ENCODE data around the gene MAP4K5. TPM values are rescaled to one million over a fixed set of nuclear protein-coding genes. Genes with fewer than 3 reads are reported as not detected.
"Not testable (repeated sequence)": the region's sequence is repeated elsewhere in the genome, so short reads cannot be mapped to it uniquely, and the experiment has no call there.

Gene MAP4K5
- 37.2 TPM for polyA plus RNA-seq
- long read RNA-seq, donor 1: 0 reads
- long read RNA-seq, donor 2, partial matches to known transcripts: 8 of 9 reads
- long read RNA-seq, donor 2, other reads (novel, unspliced or antisense): 0 of 9 reads
- long read RNA-seq, donor 3: 0 reads
- long read RNA-seq, donor 4: 0 reads
- long read RNA-seq, donor 5, partial matches to known transcripts: 5 of 6 reads
- long read RNA-seq, donor 5, other reads (novel, unspliced or antisense): 0 of 6 reads
- long read RNA-seq, donor 6: 0 reads
- long read RNA-seq, donor 7: 0 reads
- long read RNA-seq, donor 8: 0 reads
- long read RNA-seq, donor 9, partial matches to known transcripts: 0 of 1 reads
- long read RNA-seq, donor 9, other reads (novel, unspliced or antisense): 0 of 1 reads
- long read RNA-seq, donor 10: 0 reads
- long read RNA-seq, donor 11: 0 reads

DNA sequence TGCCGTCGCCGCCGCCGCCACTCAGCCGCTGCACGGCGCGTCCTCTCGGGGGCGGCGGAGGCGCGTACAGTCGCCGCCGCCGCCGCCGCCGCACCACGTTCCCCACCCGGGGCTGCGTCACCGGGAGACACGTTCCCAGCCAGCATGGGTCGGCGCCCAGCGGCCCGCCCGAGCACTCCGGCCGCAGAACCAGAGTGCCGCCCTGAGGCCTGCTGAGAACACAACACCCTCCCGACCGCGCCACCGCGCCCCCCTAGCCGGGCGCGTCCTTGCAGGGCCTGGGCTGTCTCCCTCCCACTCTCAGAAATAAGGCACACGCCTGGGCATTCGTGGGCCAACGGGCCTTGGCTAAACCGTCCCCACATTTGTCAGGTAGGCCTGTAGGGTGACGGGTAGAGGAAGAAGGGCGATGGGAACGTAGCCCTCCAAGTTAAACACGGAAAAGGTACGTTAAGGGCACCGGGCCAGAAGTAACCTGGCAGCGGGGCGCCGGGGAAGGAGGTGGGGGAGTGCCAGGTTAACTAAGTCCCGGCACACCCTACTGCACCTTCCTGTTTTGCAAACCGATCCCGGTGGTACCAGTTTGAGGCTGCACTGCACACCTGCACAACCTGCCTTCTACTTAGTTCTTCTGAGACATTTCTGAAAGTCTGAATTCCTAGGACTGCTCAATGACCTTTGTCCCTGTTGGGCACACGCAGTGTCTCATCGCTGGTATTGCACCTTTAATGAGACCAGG is at the start of gene MAP4K5:
Gene MAP4K5 (minus strand): TSS at position 68 of the 739 bp plus-strand sequence. CDS start 520 bp downstream, outside the sequence.
- Histone ChIP-seq H3K27me3 (ENCODE audit: control insufficient read depth, insufficient read depth, low read length) (no peaks in the 10 kb centered on the region), H3K27ac (ENCODE audit: low read length) (peak within 1 kb of the TSS; percentile 97), H3K4me3 (ENCODE audit: low read length) (peak within 1 kb of the TSS; percentile 80), H3K36me3 (ENCODE audit: control insufficient read depth, insufficient read depth, low read length) (peaks cover 4% of the 10 kb centered on the region), H3K4me1 (ENCODE audit: control insufficient read depth, insufficient read depth, low read length) (peaks cover 4% of the 10 kb centered on the region), H3K9me3 (ENCODE audit: control insufficient read depth, low read depth, low read length) (no peaks in the 10 kb centered on the region)
- DNase-seq: peak; percentile 93 to 95
- WGBS (ENCODE audit: insufficient coverage, low lambda C conversion rate): 0% methylated on average over 1 of the region's 60 CpGs

DNA sequence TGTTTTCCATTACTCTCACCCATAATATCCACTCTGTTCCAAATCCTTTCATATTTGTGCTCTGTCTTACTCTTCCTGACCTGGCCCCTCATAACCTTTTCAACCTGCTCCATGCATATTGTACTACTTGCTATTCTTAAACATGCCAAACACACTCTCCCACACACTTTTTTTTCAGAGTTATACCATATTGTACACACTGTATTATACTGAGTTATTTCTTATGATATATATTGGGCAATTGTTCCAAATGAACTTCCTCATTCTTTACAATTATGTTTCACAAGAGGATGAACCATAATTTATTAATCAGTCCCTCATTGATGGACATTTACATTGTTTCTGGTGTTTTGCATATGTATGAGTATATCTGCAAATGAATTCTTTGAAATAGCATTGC is 46.1 kb upstream of the MAP4K5 start:
- Histone ChIP-seq H3K4me3 (ENCODE audit: low read length) (no peak overlapping the region), H3K9me3 (ENCODE audit: control insufficient read depth, low read depth, low read length) (no peaks in the 10 kb centered on the region)

DNA sequence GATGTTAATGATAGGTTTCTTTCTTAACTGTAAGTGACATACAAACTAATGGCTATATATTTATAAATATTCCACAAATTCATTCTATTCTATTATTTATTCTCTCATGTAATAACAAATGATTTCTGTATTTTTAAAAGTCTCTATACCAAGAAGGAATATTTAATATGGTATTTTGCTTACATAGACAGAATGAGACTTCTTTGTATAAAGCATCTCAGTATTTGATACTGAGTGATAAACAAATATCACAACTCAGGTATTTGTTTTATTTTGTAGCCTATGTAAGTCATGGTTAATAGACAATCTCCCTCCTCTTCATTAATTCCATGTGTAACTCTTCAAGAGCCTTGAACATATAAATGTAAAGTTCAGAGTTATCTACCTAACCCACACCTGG is 45.6 kb upstream of the MAP4K5 start:
- Histone ChIP-seq H3K27ac (ENCODE audit: low read length) (no peak overlapping the region), H3K4me1 (ENCODE audit: control insufficient read depth, insufficient read depth, low read length) (no peaks in the 10 kb centered on the region), H3K36me3 (ENCODE audit: control insufficient read depth, insufficient read depth, low read length) (no peaks in the 10 kb centered on the region), H3K4me3 (ENCODE audit: low read length) (no peak overlapping the region), H3K9me3 (ENCODE audit: control insufficient read depth, low read depth, low read length) (no peaks in the 10 kb centered on the region), H3K27me3 (ENCODE audit: control insufficient read depth, insufficient read depth, low read length) (no peaks in the 10 kb centered on the region)
- DNase-seq: no peak

More for the DNA sequence above, 46.1 kb upstream of the MAP4K5 start:
- DNase-seq: no peak
- H3K36me3 ChIP-seq (ENCODE audit: control insufficient read depth, insufficient read depth, low read length): no peaks in the 10 kb centered on the region
- no peaks in the 10 kb centered on the region for H3K4me1 ChIP-seq (ENCODE audit: control insufficient read depth, insufficient read depth, low read length)
- no peak overlapping the region for H3K27ac ChIP-seq (ENCODE audit: low read length)
- no peaks in the 10 kb centered on the region for H3K27me3 ChIP-seq (ENCODE audit: control insufficient read depth, insufficient read depth, low read length)

DNA sequence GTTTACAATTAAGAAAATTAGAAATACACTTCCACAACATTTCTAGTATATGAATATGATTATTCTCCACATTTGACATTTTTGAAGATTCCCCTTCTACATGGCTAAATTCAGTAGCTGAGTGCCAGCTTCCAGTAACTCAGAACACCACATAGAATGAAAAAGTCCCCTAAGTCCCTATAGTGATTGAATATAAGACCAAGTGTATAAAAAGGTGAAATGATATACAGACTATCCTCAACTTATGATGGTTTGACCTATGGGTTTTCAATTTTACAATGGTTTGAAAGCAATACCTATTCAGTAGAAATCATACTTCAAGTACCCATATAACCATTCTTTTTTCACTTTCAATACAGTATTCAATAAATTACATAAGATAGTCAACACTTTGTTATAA is 43.4 kb upstream of the MAP4K5 start:
- H3K9me3 ChIP-seq (ENCODE audit: control insufficient read depth, low read depth, low read length): no peaks in the 10 kb centered on the region
- no peaks in the 10 kb centered on the region for H3K4me1 ChIP-seq (ENCODE audit: control insufficient read depth, insufficient read depth, low read length)
- H3K4me3 ChIP-seq (ENCODE audit: low read length): no peak overlapping the region
- no peak overlapping the region for H3K27ac ChIP-seq (ENCODE audit: low read length)
- no peak for DNase-seq
- no peaks in the 10 kb centered on the region for H3K27me3 ChIP-seq (ENCODE audit: control insufficient read depth, insufficient read depth, low read length)
- no peaks in the 10 kb centered on the region for H3K36me3 ChIP-seq (ENCODE audit: control insufficient read depth, insufficient read depth, low read length)

DNA sequence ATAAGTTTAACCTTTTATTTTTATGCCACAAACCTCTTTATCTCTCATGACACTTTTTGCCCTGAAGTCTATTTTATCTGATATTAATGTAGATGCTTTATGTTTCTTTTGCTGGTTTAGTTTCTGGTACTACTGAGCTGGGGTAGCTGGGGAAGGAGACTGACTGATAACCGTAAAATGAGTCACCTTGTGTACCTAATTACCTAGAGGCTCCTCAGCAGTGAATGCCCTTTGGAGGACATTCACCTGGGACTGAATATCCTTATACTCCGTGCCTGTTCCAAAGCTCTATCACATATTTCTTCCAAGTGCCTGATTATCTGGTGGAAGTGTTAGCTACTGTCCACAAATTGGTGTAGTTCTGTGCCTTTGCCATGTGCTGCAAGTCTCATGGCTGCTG is 41.5 kb upstream of the MAP4K5 start:
- Histone ChIP-seq H3K4me1 (ENCODE audit: control insufficient read depth, insufficient read depth, low read length) (no peaks in the 10 kb centered on the region), H3K27ac (ENCODE audit: low read length) (no peak overlapping the region), H3K9me3 (ENCODE audit: control insufficient read depth, low read depth, low read length) (peaks cover 10% of the 10 kb centered on the region), H3K36me3 (ENCODE audit: control insufficient read depth, insufficient read depth, low read length) (no peaks in the 10 kb centered on the region), H3K27me3 (ENCODE audit: control insufficient read depth, insufficient read depth, low read length) (no peaks in the 10 kb centered on the region), H3K4me3 (ENCODE audit: low read length) (no peak overlapping the region)
- DNase-seq: peak; percentile 3 to 31
- WGBS (ENCODE audit: insufficient coverage, low lambda C conversion rate): 14% methylated on average over 1 of the region's 2 CpGs

DNA sequence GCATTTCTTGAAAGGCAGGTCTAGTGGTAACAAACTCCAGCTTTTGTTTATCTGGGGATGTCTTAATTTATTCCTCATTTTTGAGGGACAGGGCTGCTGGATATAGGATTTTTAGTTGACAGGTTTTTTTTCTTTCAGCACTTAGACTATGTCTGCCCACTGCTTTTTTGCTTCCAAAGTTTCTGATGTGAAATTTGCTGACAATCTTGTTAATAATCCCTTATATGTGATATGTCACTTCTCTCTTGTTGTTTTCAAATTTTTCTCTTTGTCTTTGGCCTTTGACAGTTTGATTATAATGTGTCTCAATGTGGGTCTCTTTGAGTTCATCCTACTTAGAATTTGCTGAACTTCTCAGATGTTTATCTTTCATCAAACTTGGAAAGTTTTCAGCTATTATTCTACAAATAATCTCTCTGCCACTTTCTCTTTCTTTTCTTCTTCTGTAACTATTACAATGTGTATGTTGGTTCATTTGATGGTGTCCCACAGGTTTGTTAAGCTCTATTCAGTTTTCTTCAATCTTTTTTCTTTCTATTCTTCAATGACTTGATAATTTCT is 37.4 kb upstream of the MAP4K5 start:
- no peak for DNase-seq
- Histone ChIP-seq H3K36me3 (ENCODE audit: control insufficient read depth, insufficient read depth, low read length) (no peaks in the 10 kb centered on the region), H3K27ac (ENCODE audit: low read length) (no peak overlapping the region), H3K4me1 (ENCODE audit: control insufficient read depth, insufficient read depth, low read length) (no peaks in the 10 kb centered on the region), H3K9me3 (ENCODE audit: control insufficient read depth, low read depth, low read length) (peaks cover 10% of the 10 kb centered on the region), H3K4me3 (ENCODE audit: low read length) (no peak overlapping the region), H3K27me3 (ENCODE audit: control insufficient read depth, insufficient read depth, low read length) (no peaks in the 10 kb centered on the region)

DNA sequence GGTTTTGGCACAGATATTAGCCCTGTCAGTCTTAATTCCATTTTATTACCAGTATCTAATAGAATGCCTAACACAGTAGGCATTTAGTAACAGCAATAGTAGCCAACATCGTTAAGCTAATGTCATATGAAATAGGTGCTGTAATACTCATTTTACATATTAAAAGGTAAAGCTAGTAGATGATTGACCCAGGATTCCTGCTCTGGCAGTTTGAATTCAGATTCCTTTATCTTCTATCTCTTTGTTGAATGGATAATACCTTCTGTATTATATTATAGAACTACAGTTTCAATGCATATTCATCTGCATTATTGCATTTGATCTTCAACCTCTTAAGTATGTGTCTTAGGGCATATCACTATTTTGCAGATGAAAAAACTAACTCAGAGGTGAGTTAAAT is 30.5 kb upstream of the MAP4K5 start:
- Histone ChIP-seq H3K4me3 (ENCODE audit: low read length) (no peak overlapping the region), H3K27me3 (ENCODE audit: control insufficient read depth, insufficient read depth, low read length) (peaks cover 18% of the 10 kb centered on the region), H3K27ac (ENCODE audit: low read length) (no peak overlapping the region), H3K4me1 (ENCODE audit: control insufficient read depth, insufficient read depth, low read length) (peaks cover 6% of the 10 kb centered on the region), H3K36me3 (ENCODE audit: control insufficient read depth, insufficient read depth, low read length) (no peaks in the 10 kb centered on the region), H3K9me3 (ENCODE audit: control insufficient read depth, low read depth, low read length) (no peaks in the 10 kb centered on the region)
- WGBS (ENCODE audit: insufficient coverage, low lambda C conversion rate): no CpG with 5 or more reads among the region's 1 CpG
- no peak for DNase-seq

DNA sequence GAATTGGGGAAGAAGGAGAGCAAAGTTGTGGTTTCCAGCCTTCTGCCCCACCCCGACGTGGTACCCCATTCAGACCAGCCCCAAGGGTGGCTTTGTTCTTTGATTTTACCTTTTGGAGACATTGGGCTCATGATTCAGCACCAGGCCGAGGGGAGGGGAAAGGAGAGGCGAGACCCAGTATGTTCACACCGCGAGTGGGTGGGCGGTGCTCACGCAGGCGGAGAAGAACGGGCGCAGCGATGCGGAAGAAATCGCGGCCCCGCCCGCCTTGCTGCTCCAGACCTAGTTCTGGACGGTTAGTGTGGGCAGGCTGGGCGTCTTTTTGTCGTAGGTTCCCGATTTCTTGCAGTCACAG is 28.5 kb upstream of the MAP4K5 start:
- H3K4me1 ChIP-seq (ENCODE audit: control insufficient read depth, insufficient read depth, low read length): peaks cover 6% of the 10 kb centered on the region

DNA sequence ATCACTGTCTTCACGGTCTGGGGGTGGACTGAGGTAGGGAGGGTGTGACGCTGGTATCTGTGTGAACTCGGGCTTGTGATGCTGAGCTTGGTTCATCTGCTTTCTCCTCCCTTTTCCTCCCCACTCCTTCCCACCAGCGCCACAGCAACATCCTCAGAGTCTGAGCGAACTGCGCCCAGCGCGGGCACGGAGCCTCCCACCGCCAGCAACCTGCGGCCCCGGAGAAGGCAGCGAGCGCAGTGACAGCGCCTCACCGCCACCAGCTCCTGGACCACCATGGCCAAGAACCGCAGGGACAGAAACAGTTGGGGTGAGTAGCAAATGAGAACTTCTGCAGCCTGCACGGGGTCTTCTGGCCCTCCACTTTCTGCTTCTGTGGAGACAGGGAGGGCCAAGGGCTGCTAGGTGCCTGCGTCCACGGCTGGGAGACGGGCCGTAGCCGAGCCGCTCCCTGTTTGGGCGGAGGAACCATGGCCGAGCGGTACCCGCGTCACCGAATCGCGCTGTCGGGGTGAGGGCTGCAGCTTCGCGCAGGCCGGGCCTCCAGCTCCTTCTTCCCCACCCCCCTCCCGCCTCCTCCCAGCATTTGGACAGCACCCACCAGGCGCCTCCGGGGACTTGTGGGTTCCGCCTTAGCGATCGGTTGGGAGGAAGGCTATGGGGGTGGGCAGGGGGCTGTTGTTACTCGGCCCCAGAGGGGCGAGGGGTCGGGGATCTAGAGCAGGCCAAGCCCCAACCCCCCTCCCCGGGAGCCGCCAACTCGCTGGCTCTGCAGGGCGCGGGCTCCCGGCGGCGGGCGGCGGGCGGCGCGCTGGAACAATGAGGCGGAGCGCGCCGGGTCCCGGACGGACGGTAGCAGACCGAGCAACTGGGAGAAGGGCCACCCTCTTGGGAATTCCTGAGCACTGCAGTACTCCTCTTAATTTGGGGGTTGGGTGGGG is 27.9 kb upstream of the MAP4K5 start, which contains the start of gene ATL1:
Gene ATL1 (plus strand): TSS at position 156 of the 941 bp plus-strand sequence. CDS start 121 bp downstream, at position 277.
- no peaks in the 10 kb centered on the region for H3K36me3 ChIP-seq (ENCODE audit: control insufficient read depth, insufficient read depth, low read length)
- peaks cover 18% of the 10 kb centered on the region for H3K27me3 ChIP-seq (ENCODE audit: control insufficient read depth, insufficient read depth, low read length)
- no CpG with 5 or more reads among the region's 66 CpGs for WGBS (ENCODE audit: insufficient coverage, low lambda C conversion rate)

More for the DNA sequence above, 28.5 kb upstream of the MAP4K5 start:
- Histone ChIP-seq H3K27ac (ENCODE audit: low read length) (peak overlapping the region; percentile 61), H3K9me3 (ENCODE audit: control insufficient read depth, low read depth, low read length) (no peaks in the 10 kb centered on the region), H3K27me3 (ENCODE audit: control insufficient read depth, insufficient read depth, low read length) (peaks cover 18% of the 10 kb centered on the region), H3K36me3 (ENCODE audit: control insufficient read depth, insufficient read depth, low read length) (no peaks in the 10 kb centered on the region), H3K4me3 (ENCODE audit: low read length) (peak overlapping the region; percentile 73)
- peak; percentile 10 to 46 for DNase-seq
- WGBS (ENCODE audit: insufficient coverage, low lambda C conversion rate): no CpG with 5 or more reads among the region's 21 CpGs

DNA sequence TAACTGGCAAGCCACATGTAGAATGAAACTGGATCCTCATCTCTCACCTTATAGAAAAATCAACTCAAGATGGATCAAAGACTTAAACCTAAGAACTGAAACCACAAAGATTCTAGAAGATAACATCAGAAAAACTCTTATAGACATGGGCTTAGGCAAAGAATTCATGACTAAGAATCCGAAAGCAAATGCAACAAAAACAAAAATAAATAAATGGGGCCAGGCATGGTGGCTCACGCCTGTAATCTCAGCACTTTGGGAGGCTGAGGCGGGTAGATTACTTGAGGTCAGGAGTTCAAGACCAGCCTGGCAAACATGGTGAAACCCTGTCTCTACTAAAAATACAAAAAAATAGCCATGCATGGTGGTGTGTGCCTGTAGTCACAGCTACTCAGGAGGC is 20.4 kb upstream of the MAP4K5 start:
- 100% methylated on average over 1 of the region's 3 CpGs for WGBS (ENCODE audit: insufficient coverage, low lambda C conversion rate)
- not testable (repeated sequence) for H3K9me3 ChIP-seq (ENCODE audit: control insufficient read depth, low read depth, low read length); H3K36me3 ChIP-seq (ENCODE audit: control insufficient read depth, insufficient read depth, low read length)

More for the DNA sequence above, 27.9 kb upstream of the MAP4K5 start, which contains the start of gene ATL1:
- Histone ChIP-seq H3K27ac (ENCODE audit: low read length) (peak within 1 kb of the TSS; percentile 75), H3K4me3 (ENCODE audit: low read length) (peak within 1 kb of the TSS; percentile 73), H3K4me1 (ENCODE audit: control insufficient read depth, insufficient read depth, low read length) (peaks cover 6% of the 10 kb centered on the region), H3K9me3 (ENCODE audit: control insufficient read depth, low read depth, low read length) (no peaks in the 10 kb centered on the region)
- peak; percentile 49 to 68 for DNase-seq

More for the DNA sequence above, 20.4 kb upstream of the MAP4K5 start:
- H3K27ac ChIP-seq (ENCODE audit: low read length); H3K27me3 ChIP-seq (ENCODE audit: control insufficient read depth, insufficient read depth, low read length); H3K4me3 ChIP-seq (ENCODE audit: low read length); H3K4me1 ChIP-seq (ENCODE audit: control insufficient read depth, insufficient read depth, low read length); DNase-seq: not testable (repeated sequence)
